ENCODE measurements around the gene ERCC5. TPM values are rescaled to one million over a fixed set of nuclear protein-coding genes. Genes with fewer than 3 reads are reported as not detected.

Gene ERCC5
- total and polyA plus RNA-seq, 2 donors (not counting 1 experiment from before 2014, with no cell fraction given): 36.6 to 78.9 TPM

DNA sequence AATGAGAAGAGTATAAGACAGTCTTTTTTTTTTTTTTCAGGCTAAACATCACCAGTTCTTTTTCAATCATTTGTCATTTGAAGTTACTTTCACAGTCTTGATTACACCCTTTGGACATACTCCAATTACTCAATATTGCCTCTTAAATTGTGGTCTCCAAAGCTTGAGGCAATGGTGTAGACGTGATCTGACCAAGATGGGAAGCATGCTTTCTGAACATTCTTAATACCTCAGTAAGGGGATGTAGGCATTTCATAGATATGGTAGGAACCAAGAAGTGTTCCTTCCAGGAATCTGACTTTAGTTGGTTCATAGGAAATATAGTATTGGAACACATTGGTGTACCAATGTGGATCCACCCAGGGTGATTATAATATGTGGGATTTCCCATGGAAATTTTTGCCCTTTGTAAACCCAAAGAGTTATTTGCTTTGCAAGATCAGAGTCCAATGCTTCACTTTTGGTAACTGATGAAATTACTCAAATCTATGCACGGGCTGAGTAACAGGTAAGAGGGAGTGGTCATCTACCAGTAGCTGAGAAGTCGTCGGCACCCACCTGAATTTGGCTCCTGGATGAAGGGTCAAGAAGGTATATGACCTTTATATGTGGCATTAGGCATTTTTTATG, 62.2 kb downstream of the ERCC5 start:
- Histone ChIP-seq H4K20me1 (ENCODE audit: control insufficient read depth, extremely low read depth, insufficient read depth, low read length) (no peaks in the 10 kb centered on the region), H3K4me1 (ENCODE audit: control insufficient read depth, extremely low read depth, insufficient read depth, low read length) (no peaks in the 10 kb centered on the region), H3K4me3 (replicated peaks in 1 of 4; ENCODE audit: control extremely low read depth in 1 of 4, insufficient read depth in 1 of 4, low read depth in 3 of 4, low read length in 4 of 4) (no peak overlapping the region), H3K36me3 (ENCODE audit: control insufficient read depth, insufficient read depth, low read length) (no peaks in the 10 kb centered on the region), H3K27ac (ENCODE audit: insufficient read depth, low read length) (no peak overlapping the region), H3K79me2 (ENCODE audit: control insufficient read depth, insufficient read depth, low read length) (no peaks in the 10 kb centered on the region), H3K4me2 (ENCODE audit: extremely low read depth, insufficient read depth, low read length) (no peak overlapping the region), H3K9me3 (ENCODE audit: control insufficient read depth, insufficient read depth, low read depth, low read length) (no peaks in the 10 kb centered on the region), H2AFZ (ENCODE audit: low read length) (no peak overlapping the region), H3K9ac (ENCODE audit: insufficient read depth, low read length) (no peak overlapping the region), H3K27me3 (ENCODE audit: control insufficient read depth, insufficient read depth, low read length) (no peaks in the 10 kb centered on the region)
- no peak for DNase-seq (ENCODE audit: low read depth in 2 of 2)
- TF ChIP-seq, protein P1, sequence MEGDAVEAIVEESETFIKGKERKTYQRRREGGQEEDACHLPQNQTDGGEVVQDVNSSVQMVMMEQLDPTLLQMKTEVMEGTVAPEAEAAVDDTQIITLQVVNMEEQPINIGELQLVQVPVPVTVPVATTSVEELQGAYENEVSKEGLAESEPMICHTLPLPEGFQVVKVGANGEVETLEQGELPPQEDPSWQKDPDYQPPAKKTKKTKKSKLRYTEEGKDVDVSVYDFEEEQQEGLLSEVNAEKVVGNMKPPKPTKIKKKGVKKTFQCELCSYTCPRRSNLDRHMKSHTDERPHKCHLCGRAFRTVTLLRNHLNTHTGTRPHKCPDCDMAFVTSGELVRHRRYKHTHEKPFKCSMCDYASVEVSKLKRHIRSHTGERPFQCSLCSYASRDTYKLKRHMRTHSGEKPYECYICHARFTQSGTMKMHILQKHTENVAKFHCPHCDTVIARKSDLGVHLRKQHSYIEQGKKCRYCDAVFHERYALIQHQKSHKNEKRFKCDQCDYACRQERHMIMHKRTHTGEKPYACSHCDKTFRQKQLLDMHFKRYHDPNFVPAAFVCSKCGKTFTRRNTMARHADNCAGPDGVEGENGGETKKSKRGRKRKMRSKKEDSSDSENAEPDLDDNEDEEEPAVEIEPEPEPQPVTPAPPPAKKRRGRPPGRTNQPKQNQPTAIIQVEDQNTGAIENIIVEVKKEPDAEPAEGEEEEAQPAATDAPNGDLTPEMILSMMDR (conservative IDR thresholded peaks at IDR 0.05 in 1 of 2, IDR thresholded peaks at IDR 0.05 in 1 of 2; ENCODE audit: low read depth in 1 of 2, low read length in 2 of 2): no peak
- TF ChIP-seq EZH2 (IDR thresholded peaks at IDR 0.05; ENCODE audit: low read length, missing control alignments): no peak

DNA sequence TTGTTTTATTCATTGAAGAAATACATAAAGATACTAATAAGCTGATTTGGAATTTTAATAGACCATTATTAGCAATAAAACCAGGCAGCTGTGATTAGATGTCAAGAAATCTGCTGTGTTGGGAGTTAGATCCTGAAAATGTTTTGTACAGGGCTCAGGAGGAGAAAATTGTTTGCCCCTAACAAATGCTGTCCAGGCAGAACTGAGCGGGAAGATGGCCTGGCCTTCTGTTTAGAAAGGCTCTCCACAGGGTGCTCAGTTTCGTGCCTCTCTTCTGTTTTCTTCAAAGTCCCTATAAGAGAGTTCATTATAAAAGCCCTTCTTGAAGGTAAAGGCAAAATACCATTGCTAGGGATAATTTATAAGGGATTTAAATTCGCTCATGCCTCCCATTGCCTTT, 64.1 kb downstream of the ERCC5 start:
- H3K27ac ChIP-seq (ENCODE audit: insufficient read depth, low read length): no peak overlapping the region
- H3K4me2 ChIP-seq (ENCODE audit: extremely low read depth, insufficient read depth, low read length): no peak overlapping the region
- no peaks in the 10 kb centered on the region for H3K9me3 ChIP-seq (ENCODE audit: control insufficient read depth, insufficient read depth, low read depth, low read length)
- no peak overlapping the region for H2AFZ ChIP-seq (ENCODE audit: low read length)
- H3K27me3 ChIP-seq (ENCODE audit: control insufficient read depth, insufficient read depth, low read length): no peaks in the 10 kb centered on the region
- no peak for TF ChIP-seq EZH2 (IDR thresholded peaks at IDR 0.05; ENCODE audit: low read length, missing control alignments)
- TF ChIP-seq, protein P1 (conservative IDR thresholded peaks at IDR 0.05 in 1 of 2, IDR thresholded peaks at IDR 0.05 in 1 of 2; ENCODE audit: low read depth in 1 of 2, low read length in 2 of 2): no peak
- H3K4me3 ChIP-seq (replicated peaks in 1 of 4; ENCODE audit: control extremely low read depth in 1 of 4, insufficient read depth in 1 of 4, low read depth in 3 of 4, low read length in 4 of 4): no peak overlapping the region
- DNase-seq (ENCODE audit: low read depth in 2 of 2): no peak
- no peaks in the 10 kb centered on the region for H3K79me2 ChIP-seq (ENCODE audit: control insufficient read depth, insufficient read depth, low read length)
- H3K4me1 ChIP-seq (ENCODE audit: control insufficient read depth, extremely low read depth, insufficient read depth, low read length): no peaks in the 10 kb centered on the region
- H4K20me1 ChIP-seq (ENCODE audit: control insufficient read depth, extremely low read depth, insufficient read depth, low read length): no peaks in the 10 kb centered on the region
- H3K9ac ChIP-seq (ENCODE audit: insufficient read depth, low read length): no peak overlapping the region
- H3K36me3 ChIP-seq (ENCODE audit: control insufficient read depth, insufficient read depth, low read length): no peaks in the 10 kb centered on the region

DNA sequence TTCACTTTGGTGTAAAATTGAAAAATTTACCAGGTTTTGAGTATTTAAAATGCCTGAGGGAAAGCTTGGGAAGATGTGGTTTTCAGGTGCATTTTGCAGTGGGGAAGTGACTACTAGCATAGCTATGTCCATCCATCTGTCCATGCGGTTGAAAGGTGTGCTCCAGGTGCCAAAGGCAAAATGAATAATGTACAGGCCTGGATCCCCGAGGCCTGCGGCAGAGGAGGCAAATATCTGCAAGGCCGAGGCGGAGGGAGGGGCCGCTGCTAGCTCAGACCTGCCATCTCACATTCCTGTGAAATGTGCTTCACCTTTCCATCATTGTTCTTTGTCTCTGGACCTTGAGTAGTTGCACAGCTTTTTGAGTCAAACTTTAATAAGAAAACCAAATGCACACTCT, 65.5 kb downstream of the ERCC5 start:
- Histone ChIP-seq H3K9ac (ENCODE audit: insufficient read depth, low read length) (no peak overlapping the region), H2AFZ (ENCODE audit: low read length) (no peak overlapping the region), H3K36me3 (ENCODE audit: control insufficient read depth, insufficient read depth, low read length) (no peaks in the 10 kb centered on the region), H4K20me1 (ENCODE audit: control insufficient read depth, extremely low read depth, insufficient read depth, low read length) (no peaks in the 10 kb centered on the region), H3K4me1 (ENCODE audit: control insufficient read depth, extremely low read depth, insufficient read depth, low read length) (no peaks in the 10 kb centered on the region), H3K27me3 (ENCODE audit: control insufficient read depth, insufficient read depth, low read length) (no peaks in the 10 kb centered on the region), H3K79me2 (ENCODE audit: control insufficient read depth, insufficient read depth, low read length) (no peaks in the 10 kb centered on the region), H3K9me3 (ENCODE audit: control insufficient read depth, insufficient read depth, low read depth, low read length) (no peaks in the 10 kb centered on the region), H3K4me2 (ENCODE audit: extremely low read depth, insufficient read depth, low read length) (no peak overlapping the region), H3K27ac (ENCODE audit: insufficient read depth, low read length) (no peak overlapping the region), H3K4me3 (replicated peaks in 1 of 4; ENCODE audit: control extremely low read depth in 1 of 4, insufficient read depth in 1 of 4, low read depth in 3 of 4, low read length in 4 of 4) (no peak overlapping the region)
- TF ChIP-seq, protein P1 (conservative IDR thresholded peaks at IDR 0.05 in 1 of 2, IDR thresholded peaks at IDR 0.05 in 1 of 2; ENCODE audit: low read depth in 1 of 2, low read length in 2 of 2): no peak
- no peak for TF ChIP-seq EZH2 (IDR thresholded peaks at IDR 0.05; ENCODE audit: low read length, missing control alignments)
- no peak for DNase-seq (ENCODE audit: low read depth in 2 of 2)

Data from fibroblast of lung (primary cell).